ENCODE measurements around the gene RASA1.

RASA1 gene

DNA sequence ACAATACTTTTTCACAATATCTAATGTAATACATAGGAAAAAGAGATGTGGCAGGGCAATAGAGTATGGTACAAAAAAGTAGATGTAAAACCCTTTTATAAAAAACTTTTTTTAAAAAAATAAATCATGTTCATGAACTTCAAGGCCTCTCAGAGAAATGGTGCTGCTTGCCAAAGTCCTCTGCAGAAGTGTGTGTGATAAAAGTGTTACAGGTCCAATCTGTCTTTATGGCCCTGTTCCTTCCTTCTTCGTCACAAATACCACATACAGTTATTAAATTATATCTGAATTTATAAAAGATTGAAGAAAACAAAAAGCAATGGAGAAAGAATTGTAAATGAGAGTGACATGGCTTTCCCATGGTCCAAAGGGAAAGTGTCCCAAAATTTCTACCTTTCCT lies 166.8 kb downstream of the RASA1 start:
- Histone ChIP-seq H3K4me3 (no peak overlapping the region), H3K27ac (no peak overlapping the region)
- TF ChIP-seq, protein P1, sequence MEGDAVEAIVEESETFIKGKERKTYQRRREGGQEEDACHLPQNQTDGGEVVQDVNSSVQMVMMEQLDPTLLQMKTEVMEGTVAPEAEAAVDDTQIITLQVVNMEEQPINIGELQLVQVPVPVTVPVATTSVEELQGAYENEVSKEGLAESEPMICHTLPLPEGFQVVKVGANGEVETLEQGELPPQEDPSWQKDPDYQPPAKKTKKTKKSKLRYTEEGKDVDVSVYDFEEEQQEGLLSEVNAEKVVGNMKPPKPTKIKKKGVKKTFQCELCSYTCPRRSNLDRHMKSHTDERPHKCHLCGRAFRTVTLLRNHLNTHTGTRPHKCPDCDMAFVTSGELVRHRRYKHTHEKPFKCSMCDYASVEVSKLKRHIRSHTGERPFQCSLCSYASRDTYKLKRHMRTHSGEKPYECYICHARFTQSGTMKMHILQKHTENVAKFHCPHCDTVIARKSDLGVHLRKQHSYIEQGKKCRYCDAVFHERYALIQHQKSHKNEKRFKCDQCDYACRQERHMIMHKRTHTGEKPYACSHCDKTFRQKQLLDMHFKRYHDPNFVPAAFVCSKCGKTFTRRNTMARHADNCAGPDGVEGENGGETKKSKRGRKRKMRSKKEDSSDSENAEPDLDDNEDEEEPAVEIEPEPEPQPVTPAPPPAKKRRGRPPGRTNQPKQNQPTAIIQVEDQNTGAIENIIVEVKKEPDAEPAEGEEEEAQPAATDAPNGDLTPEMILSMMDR (IDR thresholded peaks at IDR 0.05): no peak
- no peak for DNase-seq (ENCODE audit: low spot score)

DNA sequence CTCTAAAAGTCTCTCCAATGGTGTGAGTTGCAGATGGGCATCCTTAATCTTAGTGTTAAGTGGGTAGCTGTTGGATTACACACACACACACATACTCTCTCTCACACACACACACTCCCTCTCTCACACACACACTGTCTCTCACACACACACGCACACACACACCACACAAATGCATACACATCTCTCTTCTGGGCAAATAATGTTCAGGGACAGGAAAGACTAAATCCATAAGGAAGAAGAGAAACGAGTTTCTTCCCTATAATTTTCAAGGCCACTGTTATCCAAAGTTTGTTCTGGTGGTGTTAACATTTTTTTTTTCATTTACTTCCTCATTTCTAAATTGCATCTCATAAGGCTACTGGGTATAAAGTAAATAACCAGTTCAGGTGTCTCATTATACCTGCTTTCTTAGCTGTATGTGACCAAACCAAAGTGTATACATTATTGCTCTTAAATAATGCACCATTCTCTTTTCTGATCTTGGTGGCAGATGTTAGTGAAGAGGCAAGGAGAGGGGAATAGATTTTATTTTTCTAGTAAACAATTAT lies 167.5 kb downstream of the RASA1 start:
- no peak overlapping the region for H3K4me3 ChIP-seq
- TF ChIP-seq, protein P1 (IDR thresholded peaks at IDR 0.05): no peak
- H3K27ac ChIP-seq: no peak overlapping the region
- no peak for DNase-seq (ENCODE audit: low spot score)

DNA sequence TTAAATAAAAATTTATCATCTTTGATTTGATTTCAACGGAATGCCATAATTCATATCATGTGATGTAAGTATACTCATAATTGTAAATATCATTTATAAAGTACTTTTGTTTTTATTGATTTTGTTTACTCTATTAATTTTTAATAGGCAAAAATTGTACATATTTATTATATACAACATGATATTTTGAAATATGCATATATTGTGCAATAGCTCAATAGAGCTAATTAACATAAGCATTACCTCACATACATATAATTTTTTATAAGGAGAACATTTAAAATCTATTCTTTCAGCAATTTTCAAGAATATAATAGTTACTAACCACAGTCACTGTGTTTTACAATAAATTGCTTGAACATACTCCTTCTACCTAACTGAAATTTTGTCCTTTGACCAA lies 170.0 kb downstream of the RASA1 start:
- Histone ChIP-seq H3K27ac (no peak overlapping the region), H3K4me3 (no peak overlapping the region)
- no peak for DNase-seq (ENCODE audit: low spot score)
- TF ChIP-seq, protein P1 (IDR thresholded peaks at IDR 0.05): no peak

DNA sequence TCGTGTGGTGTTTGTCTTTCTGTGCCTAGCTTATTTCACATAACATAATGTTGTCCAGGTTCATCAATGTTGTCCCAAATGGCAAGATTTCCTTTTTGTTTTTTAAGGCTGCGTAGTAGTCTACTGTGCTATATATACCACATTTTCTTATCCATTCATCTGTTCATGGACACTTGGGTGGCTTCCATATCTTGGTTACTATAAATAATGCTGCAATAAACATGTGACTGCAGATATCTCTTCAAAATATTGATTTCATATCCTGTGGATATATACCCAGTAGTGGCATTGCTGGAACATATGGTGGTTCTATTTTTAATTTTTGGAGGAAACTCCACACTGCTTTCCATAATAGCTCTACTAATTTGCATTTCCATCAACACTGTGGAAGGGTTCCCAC lies 170.5 kb downstream of the RASA1 start:
- no peak overlapping the region for H3K27ac ChIP-seq
- no peak overlapping the region for H3K4me3 ChIP-seq
- no peak for DNase-seq (ENCODE audit: low spot score)
- TF ChIP-seq, protein P1 (IDR thresholded peaks at IDR 0.05): no peak

Measured in coronary artery (tissue), 2 donors.